IPS-18a (cell line): ENCODE data around the gene LMNA.
A peak's percentile ranks its signal among the peaks of the same experiment; 100 is the strongest.

Experiments used
- H3K27ac ChIP-seq: one replicate; pipeline ENCODE4 v1.5.1; 2013; ENCODE audit warnings: low read length
- H3K27me3 ChIP-seq: one replicate; pipeline ENCODE4 v1.6.1; 2013; ENCODE audit warnings: mild to moderate bottlenecking, low read length; ENCODE audit not compliant: control insufficient read depth, insufficient read depth
- H3K36me3 ChIP-seq: one replicate; pipeline ENCODE4 v1.6.1; 2013; ENCODE audit warnings: low read depth, low read length; ENCODE audit not compliant: control insufficient read depth
- H3K4me1 ChIP-seq: one replicate; pipeline ENCODE4 v1.6.1; 2013; ENCODE audit warnings: low read depth, low read length; ENCODE audit not compliant: control insufficient read depth
- H3K4me3 ChIP-seq: one replicate; pipeline ENCODE4 v1.5.1; 2013; ENCODE audit warnings: low read length
- H3K9ac ChIP-seq: one replicate; pipeline ENCODE4 v1.6.1; 2013; ENCODE audit warnings: mild to moderate bottlenecking, low read length, moderate library complexity
- H3K9me3 ChIP-seq: one replicate; pipeline ENCODE4 v1.6.1; 2013; ENCODE audit warnings: low read depth, low read length; ENCODE audit not compliant: control insufficient read depth

LMNA gene

GRCh38 chr1:156099282-156099681 is 15.2 kb upstream of the LMNA start:
- peaks cover 18% of the 10 kb centered on the region for H3K4me1 ChIP-seq

GRCh38 chr1:156100205-156100995 is 14.1 kb upstream of the LMNA start:
- no peak overlapping the region for H3K27ac ChIP-seq
- peaks cover 3% of the 10 kb centered on the region for H3K36me3 ChIP-seq
- peaks cover 29% of the 10 kb centered on the region for H3K4me1 ChIP-seq
- H3K27me3 ChIP-seq = no peaks in the 10 kb centered on the region
- no peak overlapping the region for H3K9ac ChIP-seq
- H3K4me3 ChIP-seq = no peak overlapping the region
- H3K9me3 ChIP-seq = no peaks in the 10 kb centered on the region

More at GRCh38 chr1:156099282-156099681, 15.2 kb upstream of the LMNA start:
- H3K4me3 ChIP-seq = no peak overlapping the region
- H3K9ac ChIP-seq = no peak overlapping the region
- no peak overlapping the region for H3K27ac ChIP-seq
- no peaks in the 10 kb centered on the region for H3K27me3 ChIP-seq
- peaks cover 3% of the 10 kb centered on the region for H3K36me3 ChIP-seq
- no peaks in the 10 kb centered on the region for H3K9me3 ChIP-seq

- Histone ChIP-seq H3K36me3 (peaks cover 3% of the 10 kb centered on the region), H3K9ac (no peak overlapping the region), H3K4me1 (peaks cover 31% of the 10 kb centered on the region), H3K4me3 (no peak overlapping the region), H3K27ac (no peak overlapping the region), H3K27me3 (no peaks in the 10 kb centered on the region), H3K9me3 (no peaks in the 10 kb centered on the region)
Measured at GRCh38 chr1:156101880-156102279, 12.6 kb upstream of the LMNA start.

- H3K36me3 ChIP-seq = peaks cover 3% of the 10 kb centered on the region
- H3K4me1 ChIP-seq = peaks cover 38% of the 10 kb centered on the region
- H3K9ac ChIP-seq = no peak overlapping the region
- no peaks in the 10 kb centered on the region for H3K9me3 ChIP-seq
- no peak overlapping the region for H3K4me3 ChIP-seq
- H3K27me3 ChIP-seq = no peaks in the 10 kb centered on the region
- no peak overlapping the region for H3K27ac ChIP-seq
Measured at GRCh38 chr1:156102633-156103511, 11.6 kb upstream of the LMNA start.

- Histone ChIP-seq H3K27me3 (no peaks in the 10 kb centered on the region), H3K27ac (no peak overlapping the region), H3K4me3 (no peak overlapping the region), H3K4me1 (peaks cover 41% of the 10 kb centered on the region), H3K9me3 (no peaks in the 10 kb centered on the region), H3K9ac (no peak overlapping the region), H3K36me3 (no peaks in the 10 kb centered on the region)
Measured at GRCh38 chr1:156103521-156103947, 11.0 kb upstream of the LMNA start.

- peak overlapping the region; percentile 9 for H3K27ac ChIP-seq
- H3K4me3 ChIP-seq = no peak overlapping the region
Measured at GRCh38 chr1:156104065-156104810, 10.3 kb upstream of the LMNA start.

GRCh38 chr1:156104861-156105832 is 9.4 kb upstream of the LMNA start:
- Histone ChIP-seq H3K9me3 (no peaks in the 10 kb centered on the region), H3K27ac (peak overlapping the region; percentile 97), H3K27me3 (no peaks in the 10 kb centered on the region), H3K4me1 (peaks cover 41% of the 10 kb centered on the region), H3K36me3 (no peaks in the 10 kb centered on the region), H3K4me3 (peak overlapping the region; percentile 76), H3K9ac (peak overlapping the region; percentile 93)

More at GRCh38 chr1:156104065-156104810, 10.3 kb upstream of the LMNA start:
- Histone ChIP-seq H3K4me1 (peaks cover 41% of the 10 kb centered on the region), H3K9me3 (no peaks in the 10 kb centered on the region), H3K27me3 (no peaks in the 10 kb centered on the region), H3K9ac (no peak overlapping the region), H3K36me3 (no peaks in the 10 kb centered on the region)

- peak overlapping the region; percentile 93 for H3K9ac ChIP-seq
- H3K4me1 ChIP-seq = peaks cover 41% of the 10 kb centered on the region
- H3K36me3 ChIP-seq = no peaks in the 10 kb centered on the region
- H3K9me3 ChIP-seq = no peaks in the 10 kb centered on the region
- peak overlapping the region; percentile 42 for H3K27ac ChIP-seq
- no peaks in the 10 kb centered on the region for H3K27me3 ChIP-seq
- H3K4me3 ChIP-seq = peak overlapping the region; percentile 76
Measured at GRCh38 chr1:156106624-156107488, 7.7 kb upstream of the LMNA start.

- Histone ChIP-seq H3K27ac (no peak overlapping the region), H3K9me3 (no peaks in the 10 kb centered on the region), H3K36me3 (no peaks in the 10 kb centered on the region), H3K4me3 (no peak overlapping the region), H3K4me1 (peaks cover 40% of the 10 kb centered on the region), H3K27me3 (no peaks in the 10 kb centered on the region), H3K9ac (no peak overlapping the region)
Measured at GRCh38 chr1:156108057-156108456, 6.5 kb upstream of the LMNA start.
